NOMO-1 treated with DMSO at 0.1 percent for 48 hours (cell line): ENCODE data around the gene SLC16A10.
"Not testable (repeated sequence)": the region's sequence is repeated elsewhere in the genome, so short reads cannot be mapped to it uniquely, and the experiment has no call there.

Experiments
- DNase-seq: peaks from one replicate; lab custom pipeline; 2025; ENCODE audit not compliant: unreplicated experiment; lab: John Stamatoyannopoulos, UW

SLC16A10 gene

DNA sequence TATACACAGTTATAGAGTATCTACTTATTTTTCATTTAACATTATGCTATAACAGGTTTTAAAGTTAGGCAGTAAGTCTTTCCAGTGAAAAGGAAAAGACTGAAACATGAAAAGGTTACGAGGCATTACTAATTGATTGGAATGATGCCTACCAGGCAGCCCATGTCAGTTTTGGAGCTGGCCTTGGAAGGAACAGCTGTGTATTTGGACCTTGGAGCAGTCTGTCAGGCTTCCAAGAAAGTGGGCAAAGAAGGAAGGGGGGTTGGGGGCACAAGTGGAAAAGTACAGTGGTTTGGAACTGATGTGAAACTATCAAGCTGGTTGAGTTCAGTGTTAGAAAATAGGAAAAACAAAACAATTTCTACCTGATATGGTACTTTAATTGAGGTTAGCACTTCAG, 41.7 kb downstream of the SLC16A10 start:
- no peak for DNase-seq

- DNase-seq = not testable (repeated sequence)
Measured at GRCh38 chr6:111131018-111131417, 43.7 kb downstream of the SLC16A10 start.

DNA sequence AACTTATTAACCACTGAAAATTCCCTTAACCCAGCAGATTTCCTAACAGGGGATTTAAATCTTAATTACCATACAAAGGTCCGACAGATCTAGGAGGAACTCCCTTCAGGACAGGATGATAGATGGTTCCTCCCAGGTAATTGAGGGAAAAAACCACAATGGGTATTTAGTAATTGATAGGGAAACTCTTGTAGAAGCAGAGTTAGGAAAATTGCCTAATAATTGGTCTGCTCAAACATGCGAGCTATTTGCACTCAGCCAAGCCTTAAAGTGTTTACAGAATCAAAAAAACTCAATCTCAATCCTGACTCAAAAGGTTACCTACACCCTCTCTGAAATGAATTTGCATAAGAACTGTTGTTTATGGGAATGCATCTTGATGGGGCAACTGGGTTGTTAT, 45.4 kb downstream of the SLC16A10 start:
- not testable (repeated sequence) for DNase-seq

DNA sequence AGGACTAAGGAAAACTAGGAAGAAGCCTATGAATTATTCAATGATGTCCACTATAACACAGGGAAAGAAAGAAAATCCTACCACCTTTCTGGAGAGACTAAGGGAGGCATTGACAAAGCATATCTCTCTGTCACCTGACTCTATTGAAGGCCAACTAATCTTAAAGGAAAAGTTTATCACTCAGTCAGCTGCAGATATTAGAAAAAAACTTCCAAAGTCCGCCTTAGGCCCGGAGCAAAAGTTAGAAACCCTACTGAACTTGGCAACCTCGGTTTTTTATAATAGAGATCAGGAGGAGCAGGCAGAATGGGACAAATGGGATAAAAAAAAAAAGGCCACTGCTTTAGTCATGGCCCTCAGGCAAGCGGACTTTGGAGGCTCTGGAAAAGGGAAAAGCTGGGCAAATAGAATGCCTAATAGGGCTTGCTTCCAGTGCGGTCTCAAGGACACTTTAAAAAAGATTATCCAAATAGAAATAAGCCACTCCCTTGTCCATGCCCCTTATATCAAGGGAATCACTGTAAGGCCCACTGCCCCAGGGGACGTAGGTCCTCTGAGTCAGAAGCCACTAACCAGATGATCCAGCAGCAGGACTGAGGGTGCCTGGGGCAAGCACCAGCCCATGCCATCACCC, 47.0 kb downstream of the SLC16A10 start:
- DNase-seq = not testable (repeated sequence)

DNA sequence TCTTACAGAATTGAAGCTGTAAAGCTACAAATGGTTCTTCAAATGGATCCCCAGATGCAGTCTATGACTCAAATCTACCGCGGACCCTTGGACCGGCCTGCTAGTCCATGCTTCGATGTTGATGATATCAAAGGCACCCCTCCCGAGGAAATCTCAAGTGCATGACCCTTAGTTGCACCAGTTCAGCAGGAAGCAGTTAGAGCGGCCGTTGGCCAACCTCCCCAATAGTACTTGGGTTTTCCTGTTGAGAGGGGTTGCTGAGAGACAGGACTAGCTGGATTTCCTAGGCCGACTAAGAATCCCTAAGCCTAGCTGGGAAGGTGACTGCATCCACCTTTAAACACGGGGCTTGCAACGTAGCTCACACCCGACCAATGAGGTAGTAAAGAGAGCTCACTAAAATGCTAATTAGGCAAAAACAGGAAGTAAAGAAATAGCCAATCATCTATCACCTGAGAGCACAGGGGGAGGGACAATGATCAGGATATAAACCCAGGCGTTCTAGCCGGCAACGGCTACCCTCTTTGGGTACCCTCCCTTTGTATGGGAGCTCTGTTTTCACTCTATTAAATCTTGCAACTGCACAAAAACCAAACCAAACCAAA, 50.3 kb downstream of the SLC16A10 start:
- DNase-seq = not testable (repeated sequence)

- no peak for DNase-seq
Measured at GRCh38 chr6:111147440-111147839, 60.1 kb downstream of the SLC16A10 start.

- no peak for DNase-seq
Measured at GRCh38 chr6:111148110-111148509, 60.8 kb downstream of the SLC16A10 start.

DNA sequence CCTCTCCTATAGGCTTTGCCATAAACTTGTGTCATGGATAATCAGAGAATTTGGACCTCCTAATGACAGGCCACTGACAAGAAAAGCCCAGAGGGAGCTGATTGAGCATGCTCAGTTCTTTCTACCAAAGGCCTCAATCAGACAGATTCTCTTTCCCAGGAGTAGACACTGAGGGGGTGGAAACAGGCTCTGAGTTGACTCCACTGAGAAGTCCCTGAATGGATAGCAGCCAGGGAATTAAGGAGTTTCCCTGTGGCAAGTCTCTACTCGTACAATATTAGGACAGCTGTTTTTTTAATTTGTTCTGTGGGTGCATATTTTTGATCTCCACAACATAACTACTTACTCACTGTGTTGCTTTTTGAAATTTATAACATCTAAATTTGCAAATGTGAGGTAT, 63.3 kb downstream of the SLC16A10 start:
- no peak for DNase-seq

- DNase-seq = no peak
Measured at GRCh38 chr6:111154981-111155380, 67.7 kb downstream of the SLC16A10 start.

DNA sequence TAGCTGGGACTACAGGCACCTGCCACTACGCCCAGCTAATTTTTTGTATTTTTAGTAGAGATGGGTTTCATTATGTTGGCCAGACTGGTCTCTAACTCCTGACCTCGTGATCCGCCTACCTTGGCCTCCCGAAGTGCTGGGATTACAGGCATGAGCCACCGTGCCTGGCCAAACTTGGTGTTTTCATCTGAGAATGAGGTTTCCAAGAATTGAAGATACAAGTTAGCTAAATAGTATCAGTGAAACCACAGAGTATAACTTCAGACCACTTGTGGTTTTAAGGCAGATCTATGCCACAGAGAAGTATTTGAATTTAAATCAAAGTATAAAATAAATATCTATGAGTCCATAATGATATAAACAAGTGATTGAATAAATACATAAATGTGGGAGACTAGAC, 70.1 kb downstream of the SLC16A10 start:
- no peak for DNase-seq

- DNase-seq = no peak
Measured at GRCh38 chr6:111159633-111160032, 72.3 kb downstream of the SLC16A10 start.

DNA sequence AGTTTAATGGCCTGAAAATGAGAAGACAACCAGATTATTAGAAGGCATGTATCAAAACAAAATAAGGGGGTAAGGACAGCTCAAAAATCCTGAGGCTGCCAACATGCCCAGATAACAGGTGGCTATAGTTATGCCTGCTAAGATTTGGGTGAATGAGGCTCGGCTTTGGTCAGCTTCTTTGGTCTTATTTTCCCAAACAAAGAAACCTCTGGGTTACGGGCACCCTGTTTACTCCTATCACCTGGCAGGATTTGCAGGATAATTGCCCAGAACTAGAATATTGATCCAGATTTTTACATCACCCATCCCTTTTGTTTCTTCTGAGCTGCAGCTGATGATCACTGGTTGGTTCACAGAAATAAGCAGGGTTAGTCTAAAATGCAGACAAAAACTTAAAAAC, 74.3 kb downstream of the SLC16A10 start:
- no peak for DNase-seq

DNA sequence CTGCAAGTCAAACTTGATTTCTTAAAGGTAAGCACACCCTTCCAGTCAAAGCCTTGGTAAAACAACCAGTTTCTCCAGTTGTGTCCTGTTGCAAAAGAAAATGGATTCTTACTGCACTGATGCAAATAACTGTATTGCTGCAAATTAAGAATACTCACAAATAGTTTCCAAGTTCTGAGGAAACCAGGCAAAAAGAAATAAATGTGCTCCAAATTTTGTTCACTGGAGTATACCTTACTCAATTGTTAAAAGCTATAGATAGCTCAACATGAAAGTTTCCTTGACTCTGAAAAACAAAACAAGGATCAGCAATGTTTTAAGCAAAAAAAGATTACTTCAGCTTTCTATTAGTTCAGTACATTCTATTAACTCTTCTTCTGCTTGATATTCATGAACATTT, 75.2 kb downstream of the SLC16A10 start:
- DNase-seq = no peak

GRCh38 chr6:111171577-111172400, 84.5 kb downstream of the SLC16A10 start:
- DNase-seq = no peak

DNA sequence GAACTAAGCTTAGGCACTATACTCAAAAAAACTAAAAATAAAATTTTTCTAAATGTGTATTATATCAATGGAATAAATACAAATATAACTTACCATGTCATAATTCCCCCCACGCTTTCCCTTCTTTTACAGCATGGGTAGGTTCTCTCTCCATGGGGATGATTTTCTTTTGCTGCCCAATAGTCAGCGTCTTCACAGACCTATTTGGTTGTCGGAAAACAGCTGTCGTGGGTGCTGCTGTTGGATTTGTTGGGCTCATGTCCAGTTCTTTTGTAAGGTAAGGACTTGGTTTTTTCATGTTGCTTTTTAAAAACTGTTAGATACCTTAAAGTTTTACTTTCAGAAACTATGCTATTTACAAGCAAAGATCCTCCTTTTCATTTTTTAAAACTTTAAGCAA, 85.3 kb downstream of the SLC16A10 start:
- DNase-seq = no peak

DNA sequence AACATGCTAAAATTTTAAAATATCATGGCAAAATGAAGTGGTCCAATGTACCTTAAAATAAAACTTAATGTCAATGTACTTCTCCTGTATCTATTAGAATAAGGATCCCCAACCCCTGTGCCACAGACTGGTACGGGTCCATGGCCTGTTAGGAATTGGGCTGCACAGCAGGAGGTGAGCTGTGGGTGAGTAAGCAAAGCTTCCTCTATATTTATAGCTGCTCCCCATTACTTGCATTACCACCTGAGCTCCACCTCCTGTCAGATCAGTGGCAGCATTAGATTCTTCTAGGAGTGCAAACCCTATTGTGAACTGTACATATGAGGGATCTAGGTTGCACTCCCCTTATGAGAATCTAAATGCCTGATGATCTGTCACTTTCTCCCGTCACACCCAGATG, 86.0 kb downstream of the SLC16A10 start:
- DNase-seq = no peak

DNA sequence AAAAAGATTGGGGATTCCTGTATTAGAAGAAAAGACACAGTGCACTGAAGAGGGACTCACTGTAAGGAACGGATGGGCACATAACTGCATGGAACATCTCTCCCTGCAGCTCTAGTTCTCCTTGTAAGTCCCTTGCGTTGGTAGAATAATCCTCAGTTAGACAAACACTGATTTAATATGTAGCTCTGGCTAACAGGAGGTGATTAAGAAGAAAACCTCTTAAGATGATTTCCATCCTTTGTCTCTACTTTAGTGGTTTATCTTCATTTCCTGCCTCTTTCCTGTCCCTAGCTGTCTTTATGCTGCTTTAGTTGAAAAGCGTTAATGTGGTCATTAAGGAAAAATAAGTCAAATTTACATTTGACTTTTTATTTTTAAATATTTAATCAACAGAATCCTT, 86.6 kb downstream of the SLC16A10 start:
- DNase-seq = no peak

DNA sequence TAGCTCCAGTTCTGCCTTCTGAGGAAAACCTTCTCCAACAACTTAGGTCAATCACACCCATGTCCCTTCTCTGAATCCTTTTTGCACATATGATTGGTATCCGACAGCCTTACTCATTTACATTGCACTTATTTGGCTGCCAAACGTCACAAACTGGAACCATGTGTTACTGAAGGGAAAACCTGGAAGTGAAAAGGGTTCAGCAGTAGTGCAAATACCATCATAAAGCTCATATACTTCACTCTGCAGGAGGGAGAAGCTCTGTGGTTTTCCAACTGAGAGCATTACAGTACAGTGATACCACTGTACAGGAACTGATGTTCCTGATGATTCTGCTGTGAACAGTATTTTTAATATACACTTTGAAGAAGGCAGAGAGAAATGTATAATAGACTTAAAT, 87.8 kb downstream of the SLC16A10 start:
- no peak for DNase-seq

DNA sequence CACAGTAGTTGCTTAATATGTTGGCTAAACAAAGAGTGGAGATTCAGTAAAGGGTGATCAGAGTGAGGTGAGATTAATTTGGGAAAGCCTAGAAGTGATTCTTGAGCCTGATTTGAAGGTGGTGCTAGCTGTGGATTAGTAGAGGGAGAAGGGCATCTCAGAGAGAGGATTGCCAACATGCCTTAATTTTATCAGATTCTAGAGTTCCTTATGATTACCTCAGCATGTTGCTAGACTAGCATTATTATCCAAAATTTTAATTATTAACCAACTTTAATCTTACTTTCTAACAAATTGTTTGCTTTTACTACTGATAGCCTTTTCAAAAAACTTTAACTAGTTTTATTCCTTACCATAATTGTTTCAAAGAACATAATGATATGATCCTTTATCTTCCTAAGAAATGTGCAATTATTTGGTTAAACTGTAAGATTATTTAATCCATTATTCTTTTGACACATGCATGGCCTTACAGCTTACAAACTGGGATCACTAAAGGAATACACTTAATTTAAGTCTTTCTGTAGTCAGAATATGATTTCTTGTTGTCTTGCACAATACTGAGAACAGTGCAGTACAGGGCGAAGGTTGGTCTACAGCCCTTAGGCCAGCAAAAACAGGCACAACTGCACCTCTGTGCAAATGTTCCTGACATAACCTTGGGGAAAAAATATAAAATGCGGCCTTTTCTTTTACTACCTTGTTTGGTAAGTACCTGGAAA, 88.9 kb downstream of the SLC16A10 start:
- no peak for DNase-seq

DNA sequence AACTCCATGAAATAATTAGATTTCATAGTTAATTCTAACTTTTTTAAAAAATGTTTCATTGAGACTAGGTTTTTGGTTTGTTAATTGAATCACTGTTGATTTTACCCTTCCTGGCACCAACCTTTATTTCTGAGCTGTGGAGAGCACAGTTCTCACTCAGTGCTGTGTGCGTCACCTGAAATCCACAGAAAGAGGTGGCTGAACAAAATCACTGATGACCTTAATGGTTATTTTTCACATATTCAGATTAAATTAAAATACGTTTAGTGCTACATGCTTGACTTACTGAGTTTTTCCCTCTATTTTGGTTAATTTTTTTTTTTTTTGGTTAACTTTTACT, 89.4 kb downstream of the SLC16A10 start:
- DNase-seq = no peak

DNA sequence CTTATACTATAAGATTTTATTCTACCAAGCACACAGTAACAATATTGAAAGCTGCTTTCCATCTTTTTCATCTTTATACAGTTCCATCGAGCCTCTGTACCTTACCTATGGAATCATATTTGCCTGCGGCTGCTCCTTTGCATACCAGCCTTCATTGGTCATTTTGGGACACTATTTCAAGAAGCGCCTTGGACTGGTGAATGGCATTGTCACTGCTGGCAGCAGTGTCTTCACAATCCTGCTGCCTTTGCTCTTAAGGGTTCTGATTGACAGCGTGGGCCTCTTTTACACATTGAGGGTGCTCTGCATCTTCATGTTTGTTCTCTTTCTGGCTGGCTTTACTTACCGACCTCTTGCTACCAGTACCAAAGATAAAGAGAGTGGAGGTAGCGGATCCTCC, 89.8 kb downstream of the SLC16A10 start:
- DNase-seq = no peak
